Measurements from ENCODE around the gene TBX18.
A peak's percentile ranks its signal among the peaks of the same experiment; 100 is the strongest.

TBX18 gene

GRCh38 chr6:84772428-84773132 is 8.2 kb upstream of the TBX18 start:
- DNase-seq (ENCODE audit: low read depth), result no peak

GRCh38 chr6:84771756-84772356 is 7.5 kb upstream of the TBX18 start:
- no peak for DNase-seq (ENCODE audit: low read depth)

- DNase-seq (ENCODE audit: low read depth), result no peak
Measured at GRCh38 chr6:84771125-84771755, 6.8 kb upstream of the TBX18 start.

- DNase-seq (ENCODE audit: low read depth), result no peak
Measured at GRCh38 chr6:84770521-84770920, 6.1 kb upstream of the TBX18 start.

GRCh38 chr6:84769306-84769705 is 4.9 kb upstream of the TBX18 start:
- DNase-seq (ENCODE audit: low read depth), result no peak

- no peak for DNase-seq (ENCODE audit: low read depth)
Measured at GRCh38 chr6:84768442-84769174, 4.2 kb upstream of the TBX18 start.

- no peak for DNase-seq (ENCODE audit: low read depth)
Measured at GRCh38 chr6:84767526-84768201, 3.3 kb upstream of the TBX18 start.

GRCh38 chr6:84766799-84767525 is 2.6 kb upstream of the TBX18 start:
- DNase-seq (ENCODE audit: low read depth), result no peak

GRCh38 chr6:84766118-84766798 is 1.9 kb upstream of the TBX18 start:
- no peak for DNase-seq (ENCODE audit: low read depth)

- DNase-seq (ENCODE audit: low read depth), result no peak
Measured at GRCh38 chr6:84763886-84764331, 489 bp downstream of the TBX18 start.

- DNase-seq (ENCODE audit: low read depth), result peak; percentile 90
Measured at GRCh38 chr6:84763003-84763885, 1.2 kb downstream of the TBX18 start.

- peak; percentile 59 for DNase-seq (ENCODE audit: low read depth)
Measured at GRCh38 chr6:84762220-84763002, 2.0 kb downstream of the TBX18 start.

GRCh38 chr6:84758486-84758885 is 5.9 kb downstream of the TBX18 start:
- DNase-seq (ENCODE audit: low read depth), result no peak

- no peak for DNase-seq (ENCODE audit: low read depth)
Measured at GRCh38 chr6:84756877-84757276, 7.5 kb downstream of the TBX18 start.

- DNase-seq (ENCODE audit: low read depth), result no peak
Measured at GRCh38 chr6:84756466-84756865, 7.9 kb downstream of the TBX18 start.

GRCh38 chr6:84753173-84753572 is 11.2 kb downstream of the TBX18 start:
- no peak for DNase-seq (ENCODE audit: low read depth)

- DNase-seq (ENCODE audit: low read depth), result peak; percentile 82
Measured at GRCh38 chr6:84752118-84752850, 12.1 kb downstream of the TBX18 start.

GRCh38 chr6:84749181-84749580 is 15.2 kb downstream of the TBX18 start:
- DNase-seq (ENCODE audit: low read depth), result no peak
